ENCODE measurements around the gene ZNF853. TPM values are rescaled to one million over a fixed set of nuclear protein-coding genes. Genes with fewer than 3 reads are reported as not detected.

Gene ZNF853
- total RNA-seq, 4 donors from 2014 or later, result 0.61 to 9.3 (median 2.1) TPM

DNA sequence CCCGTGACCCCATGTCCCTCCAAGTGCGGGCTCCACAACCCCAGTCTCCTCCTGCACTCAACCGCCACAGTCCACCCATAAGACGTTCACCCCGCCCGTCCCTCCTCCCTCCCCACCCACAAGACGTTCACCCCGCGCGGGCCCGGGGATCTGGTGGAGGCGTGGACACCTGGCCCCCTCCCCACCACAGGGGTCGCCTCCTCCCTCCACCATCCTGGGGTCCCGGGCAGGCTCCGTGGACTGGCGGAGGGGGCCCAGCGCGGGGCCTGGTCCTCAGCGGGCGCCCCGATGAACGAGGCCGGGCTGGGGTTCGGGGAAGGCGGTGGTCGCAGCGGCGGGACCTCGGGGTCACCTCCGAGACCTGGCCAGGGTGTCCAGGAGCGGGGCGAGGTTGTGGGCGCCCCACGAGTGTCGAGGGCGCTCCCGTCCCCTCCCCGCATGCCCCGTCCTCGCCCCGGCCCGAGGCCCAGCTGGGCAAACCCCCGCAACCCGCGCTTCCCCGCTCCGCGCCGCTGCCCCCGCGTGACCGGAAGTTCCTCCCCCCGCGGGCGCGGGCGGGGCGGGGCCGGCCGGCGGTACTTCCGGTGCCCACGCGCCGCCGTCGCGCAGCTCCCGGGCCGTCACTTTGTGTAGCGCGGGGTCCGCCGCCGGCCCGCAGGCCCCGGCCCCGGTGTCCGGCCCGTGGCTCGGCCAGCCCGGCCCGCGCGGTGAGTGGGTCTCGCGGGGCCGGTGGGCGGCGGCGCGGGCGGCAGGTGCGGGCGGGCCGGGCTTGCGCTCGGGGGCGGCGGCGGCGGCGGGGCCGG lies 21.5 kb downstream of the ZNF853 start, which contains the start of gene ZNF316:
TSS of gene ZNF316 (plus strand) at position 578 of the 803 bp plus-strand sequence. CDS start 5,092 bp downstream, outside the sequence.
- H3K36me3 ChIP-seq, result peaks cover 3 to 32% (median 12%) of the 10 kb centered on the region in 3 donors
- 40% methylated on average over 1 of the region's 104 CpGs; no CpG with 5 or more reads in 1 of the 2 donors for WGBS, 2 donors
- H3K4me3 ChIP-seq, result peak within 1 kb of the TSS; percentile 65 to 98 (median 87)
- intact Hi-C loops (cut with DNase I), result no loop called here
- H3K4me1 ChIP-seq, result peaks cover 17 to 52% (median 34%) of the 10 kb centered on the region in 3 donors
- H3K9me3 ChIP-seq, result no peaks in the 10 kb centered on the region
- DNase-seq, result no peak
- H3K27me3 ChIP-seq, result no peaks in the 10 kb centered on the region
- peak within 1 kb of the TSS; percentile 84 to 96 (median 90) for H3K27ac ChIP-seq
- TF ChIP-seq CTCF (IDR thresholded peaks at IDR 0.05) (no peak), POLR2A (IDR thresholded peaks at IDR 0.05) (peak in 2 of 4 donors; percentile 54)

DNA sequence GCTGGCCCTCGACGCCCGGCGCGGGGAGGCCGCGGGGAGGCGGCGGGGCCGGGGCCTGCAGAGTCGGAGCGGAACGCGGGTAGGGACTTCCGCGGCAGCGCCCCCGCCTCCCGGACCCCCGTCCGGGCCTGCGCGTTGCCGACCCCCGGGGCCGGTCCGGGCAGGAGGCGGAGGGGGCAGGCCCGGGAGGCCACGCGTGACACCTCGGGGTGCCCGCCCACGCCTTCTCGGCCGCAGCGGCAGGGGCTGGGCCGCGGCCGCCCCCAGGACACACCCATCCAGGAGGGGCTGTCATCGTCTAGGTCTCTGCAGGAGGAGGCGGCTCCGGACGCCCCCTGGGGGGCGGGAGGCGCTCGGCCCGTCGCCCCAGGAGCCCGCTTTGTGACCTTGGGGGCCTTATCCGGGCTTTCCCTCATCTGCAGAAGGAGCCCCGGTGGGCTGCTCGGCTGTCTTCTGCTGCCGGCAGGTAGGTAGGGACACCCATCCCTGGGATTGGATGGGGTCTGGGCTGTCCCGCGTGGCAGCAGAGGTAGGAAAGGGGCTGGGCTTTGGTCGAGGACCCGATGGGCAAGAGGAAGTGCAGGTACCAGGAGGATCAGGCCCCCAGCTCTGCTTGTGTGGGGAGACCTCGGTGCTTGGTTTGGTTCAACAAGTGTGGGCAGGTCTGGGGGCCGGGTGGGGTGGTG lies 22.3 kb downstream of the ZNF853 start:
- Histone ChIP-seq H3K4me3 (peak overlapping the region; percentile 65 to 98 (median 87)), H3K9me3 (no peaks in the 10 kb centered on the region), H3K27me3 (no peaks in the 10 kb centered on the region), H3K27ac (peak overlapping the region; percentile 82 to 96 (median 90)), H3K36me3 (peaks cover 10 to 40% (median 17%) of the 10 kb centered on the region in 3 donors), H3K4me1 (peaks cover 17 to 51% (median 34%) of the 10 kb centered on the region in 3 donors)
- WGBS, 2 donors, result 0% methylated on average over 1 to 4 of the region's 60 CpGs
- no peak for TF ChIP-seq POLR2A (IDR thresholded peaks at IDR 0.05)
- TF ChIP-seq CTCF (IDR thresholded peaks at IDR 0.05), result peak in 3 of 6 experiments; percentile 12 to 39 (median 29)
- DNase-seq, result no peak
- intact Hi-C loops (cut with DNase I), result no loop called here

GRCh38 chr7:6639032-6639431 lies 23.6 kb downstream of the ZNF853 start:
- Histone ChIP-seq H3K27me3 (no peaks in the 10 kb centered on the region), H3K27ac (no peak overlapping the region), H3K4me3 (no peak overlapping the region), H3K9me3 (no peaks in the 10 kb centered on the region), H3K36me3 (peaks cover 17 to 53% (median 29%) of the 10 kb centered on the region in 3 donors), H3K4me1 (peaks cover 17 to 51% (median 34%) of the 10 kb centered on the region in 3 donors)
- 80 to 93% methylated on average over 3 to 4 of the region's 4 CpGs for WGBS, 2 donors
- intact Hi-C loops (cut with DNase I), result no loop called here
- DNase-seq, result no peak
- TF ChIP-seq POLR2A (IDR thresholded peaks at IDR 0.05), result no peak

- H3K36me3 ChIP-seq, result peaks cover 23 to 59% (median 33%) of the 10 kb centered on the region in 3 donors
- no peaks in the 10 kb centered on the region for H3K27me3 ChIP-seq
- no peak for TF ChIP-seq POLR2A (IDR thresholded peaks at IDR 0.05)
- no peak for TF ChIP-seq CTCF (IDR thresholded peaks at IDR 0.05)
- no peak overlapping the region for H3K27ac ChIP-seq
- H3K4me1 ChIP-seq, result peaks cover 17 to 51% (median 34%) of the 10 kb centered on the region in 3 donors
- no peaks in the 10 kb centered on the region for H3K9me3 ChIP-seq
- H3K4me3 ChIP-seq, result no peak overlapping the region
- 86 to 100% methylated on average over 2 to 10 of the region's 11 CpGs for WGBS, 2 donors
- no peak for DNase-seq
- intact Hi-C loops (cut with DNase I), result no loop called here
These were observed 24.2 kb downstream of the ZNF853 start for GRCh38 chr7:6639627-6640026.

DNA sequence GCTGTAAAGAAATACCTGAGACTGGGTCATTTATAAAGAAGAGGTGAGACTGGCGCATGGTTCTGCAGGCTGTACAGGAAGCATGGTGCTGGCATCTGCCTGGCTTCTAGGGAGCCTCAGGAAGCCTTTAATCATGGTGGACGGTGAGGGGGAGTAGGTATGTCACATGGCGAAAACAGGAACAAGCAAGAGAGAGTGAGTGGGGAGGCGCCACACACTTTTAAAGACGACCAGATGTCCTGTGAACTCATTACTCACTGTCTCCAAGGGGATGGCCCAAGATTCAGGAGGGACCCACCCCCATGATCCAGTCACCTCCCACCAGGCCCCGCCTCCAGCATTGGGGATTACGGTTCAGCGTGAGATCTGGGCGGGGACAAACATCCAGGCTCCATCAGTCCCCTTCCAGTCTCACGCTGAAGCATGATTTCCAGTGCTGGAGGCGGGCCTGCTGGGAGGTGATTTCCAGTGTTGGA lies 24.9 kb downstream of the ZNF853 start:
- WGBS, 2 donors, result 65 to 69% methylated on average over 8 to 10 of the region's 11 CpGs
- Histone ChIP-seq H3K27ac (no peak overlapping the region), H3K4me1 (peaks cover 17 to 49% (median 32%) of the 10 kb centered on the region in 3 donors), H3K36me3 (peaks cover 30 to 66% (median 37%) of the 10 kb centered on the region in 3 donors), H3K4me3 (no peak overlapping the region), H3K27me3 (no peaks in the 10 kb centered on the region), H3K9me3 (no peaks in the 10 kb centered on the region)
- no peak for DNase-seq
- intact Hi-C loops (cut with DNase I), result no loop called here
- TF ChIP-seq POLR2A (IDR thresholded peaks at IDR 0.05), result no peak
- no peak for TF ChIP-seq CTCF (IDR thresholded peaks at IDR 0.05)
